HG03565 (cell line): ENCODE measurements around the gene SPEM3.

Experiments used
- ATAC-seq: cut with Tn5 transposase; IDR thresholded peaks from one replicate; pipeline ENCODE4 v1.9.1; 2021; ENCODE audit warnings: mild to moderate bottlenecking, moderate library complexity; ENCODE audit not compliant: unreplicated experiment

Gene SPEM3

GRCh38 chr17:7403977-7404736, 24.5 kb upstream of the SPEM3 start, which contains the start of gene TMEM256:
Gene TMEM256 (minus strand): TSS chr17:7404097. CDS start chr17:7404084, 13 bp downstream.
- ATAC-seq = peak; percentile 93

DNA sequence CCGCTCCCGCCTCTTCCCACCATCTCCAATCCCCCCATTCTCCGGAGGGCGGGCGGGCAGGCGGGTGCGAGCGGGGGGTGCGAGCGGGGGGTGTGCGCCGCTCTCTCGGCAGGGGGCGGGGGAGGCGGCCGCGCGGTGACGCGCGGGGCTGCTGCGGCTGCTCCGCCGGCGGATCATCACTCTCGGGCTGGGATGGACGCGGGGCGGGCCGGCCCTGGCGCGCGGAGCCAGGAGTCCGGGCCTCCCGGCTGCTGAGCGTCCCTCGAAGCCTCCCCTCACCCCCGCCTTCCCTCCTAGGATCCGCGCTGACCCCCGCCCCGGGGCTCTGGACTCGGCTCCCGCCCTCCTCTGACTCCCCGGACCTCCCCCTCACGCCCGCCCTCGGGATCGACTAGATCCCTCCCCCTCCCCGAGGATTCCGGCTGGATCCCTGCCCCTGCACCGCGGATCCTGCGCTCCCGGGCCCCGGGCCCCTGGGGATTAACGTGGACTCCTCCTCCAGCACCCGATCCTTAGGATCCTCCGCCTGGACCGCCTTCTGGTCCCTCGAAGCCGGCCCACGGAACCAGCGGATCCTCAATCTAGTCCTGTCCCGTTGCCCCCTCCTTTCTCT, 23.8 kb upstream of the SPEM3 start:
- ATAC-seq = no peak

DNA sequence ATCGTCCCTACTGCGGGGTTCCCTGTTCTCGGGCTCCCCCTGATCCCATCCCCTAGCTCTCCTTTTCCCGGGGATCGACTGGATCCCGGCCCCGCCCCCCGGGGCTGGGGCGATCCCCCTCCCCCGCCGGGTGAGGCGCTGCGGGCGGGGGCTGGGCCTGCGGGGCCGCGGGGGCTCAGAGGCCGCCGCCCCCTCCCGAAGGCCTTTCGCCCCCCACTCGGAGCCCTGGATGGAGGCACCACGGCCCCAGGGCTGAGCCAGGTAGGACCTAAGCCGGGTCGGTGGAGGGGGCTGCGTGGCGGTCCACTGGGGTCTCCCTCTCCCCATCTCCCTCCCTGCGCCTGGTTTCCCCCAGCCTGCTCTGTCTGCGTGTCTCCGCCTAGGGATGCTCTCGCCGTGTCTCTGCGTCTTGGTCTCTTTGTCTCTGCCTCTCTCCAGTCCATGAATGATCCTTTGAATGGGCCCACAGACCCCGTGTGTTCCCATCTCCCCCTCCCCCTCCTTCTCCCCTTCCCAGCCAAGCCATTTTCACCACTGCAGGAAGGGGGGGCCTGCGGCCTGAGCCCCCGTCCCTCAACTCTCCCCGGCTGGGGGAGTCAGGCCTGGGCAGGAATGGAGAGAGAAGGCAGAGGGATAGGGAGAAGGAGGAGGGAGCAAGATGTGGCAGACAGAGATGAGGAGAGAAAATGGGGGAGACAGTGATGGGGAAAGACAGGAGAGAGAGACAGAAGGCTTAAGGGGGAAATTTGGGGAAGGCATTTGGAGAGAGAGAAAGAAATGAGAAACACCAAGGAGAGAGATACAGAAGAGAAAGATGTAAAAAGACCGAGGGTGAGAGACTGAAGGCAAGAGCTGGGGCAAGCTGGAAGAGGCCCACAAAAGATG, 23.1 kb upstream of the SPEM3 start:
- no peak for ATAC-seq

GRCh38 chr17:7406235-7406825, 22.3 kb upstream of the SPEM3 start:
- ATAC-seq = no peak

DNA sequence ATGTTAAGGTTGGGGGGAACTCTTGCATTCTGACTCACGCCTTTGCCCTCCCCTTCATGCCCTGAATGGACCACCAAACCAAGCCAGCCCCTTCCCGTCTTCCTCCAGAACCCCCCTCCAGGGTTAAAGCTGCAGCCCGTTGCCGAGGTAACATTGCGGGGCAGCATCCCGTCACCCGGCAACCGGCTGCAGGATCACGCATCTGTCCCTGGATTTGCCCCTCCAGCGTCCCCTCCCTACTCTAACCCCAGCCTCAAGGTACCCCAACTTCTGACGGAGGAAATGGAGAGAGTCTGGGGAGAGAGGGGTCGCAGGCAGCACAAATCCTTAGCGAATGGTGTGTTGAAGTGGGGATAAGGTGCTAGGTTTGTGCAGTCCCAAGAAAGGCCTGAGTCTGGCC, 21.6 kb upstream of the SPEM3 start:
- no peak for ATAC-seq

- ATAC-seq = no peak
Measured at GRCh38 chr17:7407485-7408251, 21.0 kb upstream of the SPEM3 start, which contains the start of gene NLGN2. Gene NLGN2 (plus strand): TSS chr17:7407845. CDS start chr17:7408256, 411 bp downstream.

GRCh38 chr17:7408252-7408727, 20.4 kb upstream of the SPEM3 start:
- no peak for ATAC-seq

DNA sequence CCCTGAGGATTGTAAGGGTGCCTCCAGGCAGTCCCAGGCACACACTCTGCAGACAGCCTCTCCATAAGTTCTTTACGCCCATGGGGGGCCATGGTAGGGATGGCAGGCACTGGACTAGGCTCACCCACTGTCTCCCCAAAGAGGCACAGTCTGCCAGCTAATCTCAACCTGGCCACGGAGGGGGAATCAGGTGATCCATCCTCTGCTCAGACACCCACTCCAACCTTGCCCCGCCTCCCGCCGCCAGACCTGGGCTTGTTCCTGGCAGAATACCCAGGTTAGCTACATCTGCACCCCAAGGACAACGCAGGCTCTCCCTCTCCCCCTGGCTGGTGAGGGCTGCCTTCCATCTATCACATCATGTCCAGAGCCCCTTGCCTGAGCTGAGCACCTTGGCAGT, 19.8 kb upstream of the SPEM3 start:
- no peak for ATAC-seq

DNA sequence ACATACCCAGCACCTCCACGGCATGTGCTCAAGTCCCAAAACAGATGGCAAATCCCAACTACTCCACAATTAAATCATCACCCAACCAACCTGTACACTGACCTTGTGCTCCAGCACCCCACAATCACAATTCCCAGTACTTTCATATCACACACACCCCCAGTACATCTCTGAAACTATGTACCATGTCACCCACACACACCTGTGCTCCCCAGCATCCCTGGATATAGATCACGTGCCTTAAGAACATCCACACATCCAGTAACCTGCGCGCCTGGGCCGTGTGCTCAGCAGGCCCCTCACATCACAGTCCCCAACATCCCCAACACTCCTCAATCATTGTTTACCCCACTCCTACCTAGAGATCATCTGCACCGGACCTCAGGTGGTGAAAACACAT, 18.9 kb upstream of the SPEM3 start:
- ATAC-seq = no peak

GRCh38 chr17:7410634-7411426, 17.8 kb upstream of the SPEM3 start:
- no peak for ATAC-seq

DNA sequence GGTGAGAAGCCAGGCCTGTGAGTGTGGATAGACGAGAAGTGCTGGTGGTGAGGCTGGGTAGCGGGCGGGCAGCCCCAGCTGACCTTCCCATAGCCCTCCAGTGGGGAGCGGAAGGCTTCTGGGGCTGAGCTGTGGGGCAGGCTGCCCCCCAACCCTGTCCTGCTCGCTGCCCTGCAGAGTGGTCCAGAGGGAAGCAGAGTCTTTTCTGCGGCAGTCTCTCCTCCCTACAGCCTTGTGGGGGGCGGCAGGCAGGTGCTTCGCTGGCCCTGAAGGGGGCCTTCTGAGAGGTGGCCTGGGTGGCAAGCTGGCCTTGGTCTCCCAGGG, 17.3 kb upstream of the SPEM3 start:
- ATAC-seq = no peak

DNA sequence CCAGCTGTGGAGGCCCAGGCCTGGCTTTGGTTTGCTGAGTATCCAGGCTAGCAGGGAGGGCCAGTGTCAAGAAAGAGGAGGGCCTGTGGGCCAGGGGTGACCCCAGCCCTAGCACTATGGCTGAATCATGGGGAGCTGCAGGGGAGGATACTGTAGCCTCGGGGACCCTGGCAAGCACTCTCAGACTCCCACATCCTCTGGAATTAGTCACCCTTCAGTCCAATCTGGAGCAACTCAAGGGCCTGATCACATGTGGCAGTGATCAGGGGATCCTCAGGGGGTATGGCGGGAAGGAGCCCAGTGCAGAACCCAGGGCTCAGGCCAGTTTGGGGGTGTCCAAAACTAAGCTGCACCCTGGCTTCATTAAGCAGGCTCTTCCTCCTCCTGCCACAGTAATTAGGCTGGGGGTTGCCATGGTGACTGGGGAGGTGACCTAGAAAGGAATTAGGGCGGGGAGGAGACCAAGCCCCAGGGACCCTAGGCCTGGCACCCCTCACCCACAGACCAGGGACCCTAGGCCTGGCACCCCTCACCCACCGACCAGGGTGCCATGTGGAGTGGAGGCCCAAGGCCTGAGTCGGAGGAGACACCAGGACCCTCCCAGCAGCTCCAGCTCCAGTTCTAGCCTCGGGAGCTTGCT, 15.2 kb upstream of the SPEM3 start:
- no peak for ATAC-seq

DNA sequence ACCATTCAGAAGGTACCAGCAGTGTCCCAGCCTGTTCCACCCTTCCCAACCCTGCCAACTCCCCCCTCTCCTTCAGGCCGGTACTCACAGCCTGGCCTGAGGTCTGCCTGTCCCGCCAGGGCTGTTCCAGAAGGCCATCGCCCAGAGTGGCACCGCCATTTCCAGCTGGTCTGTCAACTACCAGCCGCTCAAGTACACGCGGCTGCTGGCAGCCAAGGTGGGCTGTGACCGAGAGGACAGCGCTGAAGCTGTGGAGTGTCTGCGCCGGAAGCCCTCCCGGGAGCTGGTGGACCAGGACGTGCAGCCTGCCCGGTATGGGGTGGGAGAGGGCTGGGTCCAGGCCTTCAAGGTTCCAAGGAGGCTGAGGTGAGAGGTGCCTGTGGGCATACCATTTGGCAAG, 13.8 kb upstream of the SPEM3 start:
- no peak for ATAC-seq

DNA sequence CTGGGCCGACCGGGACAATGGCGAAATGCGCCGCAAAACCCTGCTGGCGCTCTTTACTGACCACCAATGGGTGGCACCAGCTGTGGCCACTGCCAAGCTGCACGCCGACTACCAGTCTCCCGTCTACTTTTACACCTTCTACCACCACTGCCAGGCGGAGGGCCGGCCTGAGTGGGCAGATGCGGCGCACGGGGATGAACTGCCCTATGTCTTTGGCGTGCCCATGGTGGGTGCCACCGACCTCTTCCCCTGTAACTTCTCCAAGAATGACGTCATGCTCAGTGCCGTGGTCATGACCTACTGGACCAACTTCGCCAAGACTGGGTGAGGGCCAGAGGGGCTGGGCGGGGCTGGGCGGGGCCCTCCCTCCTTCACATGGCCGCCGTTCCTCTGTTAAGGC, 12.9 kb upstream of the SPEM3 start:
- ATAC-seq = no peak

GRCh38 chr17:7416323-7416722, 12.3 kb upstream of the SPEM3 start:
- no peak for ATAC-seq

- no peak for ATAC-seq
Measured at GRCh38 chr17:7417056-7417655, 11.5 kb upstream of the SPEM3 start.

- ATAC-seq = no peak
Measured at GRCh38 chr17:7418472-7419152, 10.0 kb upstream of the SPEM3 start.
